Astrocyte (in vitro differentiated cells and primary cell): ENCODE results near the gene AQP1.

Source experiments
- EZH2 ChIP-seq: IDR thresholded peaks from 2 replicates; pipeline ENCODE4 v1.6.1; 2012; ENCODE audit warnings: mild to moderate bottlenecking, low read length, inconsistent platforms; ENCODE audit not compliant: insufficient read depth
- TF ChIP-seq, protein P1 (sequence below): IDR thresholded peaks from 2 replicates; pipeline ENCODE4 v1.5.1; 2011; ENCODE audit warnings: low read depth, mild to moderate bottlenecking, inconsistent platforms, low read length, moderate library complexity; ENCODE audit not compliant: insufficient read depth

DNA sequence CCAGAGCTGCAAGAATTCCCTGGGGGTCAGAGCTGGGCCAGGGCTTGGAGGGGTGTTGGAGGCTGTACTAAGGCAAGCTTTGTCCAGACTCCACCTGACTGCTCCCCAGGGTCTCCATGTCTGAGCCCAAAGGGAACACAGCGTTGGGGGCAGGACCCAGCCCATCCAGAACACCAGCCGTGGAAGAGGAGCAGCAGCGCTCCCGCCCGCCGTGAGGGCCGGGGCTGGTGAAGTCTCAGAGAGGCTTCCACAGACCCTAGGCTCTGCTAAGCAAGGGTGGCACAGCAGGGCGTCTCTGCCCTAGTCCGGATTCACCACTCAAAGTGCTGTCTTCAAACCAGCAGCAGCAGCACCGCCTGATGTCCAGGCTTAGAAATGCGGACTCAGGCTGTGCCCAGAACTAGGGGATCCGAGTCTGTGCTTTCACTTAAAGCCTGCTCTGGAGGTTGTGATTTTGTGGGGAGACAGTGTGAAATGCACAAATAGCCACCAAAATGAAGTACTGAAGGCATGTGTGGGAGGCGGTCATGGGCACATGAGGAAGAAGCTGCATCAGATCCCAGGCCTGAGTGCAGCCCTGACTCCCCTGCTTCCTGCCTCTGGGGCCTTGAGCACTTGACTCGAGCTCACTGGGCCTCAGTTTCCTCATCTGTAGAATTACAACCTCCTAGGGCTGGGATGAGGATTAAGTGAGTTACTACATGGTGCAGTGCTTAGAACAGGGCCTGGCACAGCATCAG is 16.6 kb upstream of the AQP1 start:
- TF ChIP-seq, protein P1, sequence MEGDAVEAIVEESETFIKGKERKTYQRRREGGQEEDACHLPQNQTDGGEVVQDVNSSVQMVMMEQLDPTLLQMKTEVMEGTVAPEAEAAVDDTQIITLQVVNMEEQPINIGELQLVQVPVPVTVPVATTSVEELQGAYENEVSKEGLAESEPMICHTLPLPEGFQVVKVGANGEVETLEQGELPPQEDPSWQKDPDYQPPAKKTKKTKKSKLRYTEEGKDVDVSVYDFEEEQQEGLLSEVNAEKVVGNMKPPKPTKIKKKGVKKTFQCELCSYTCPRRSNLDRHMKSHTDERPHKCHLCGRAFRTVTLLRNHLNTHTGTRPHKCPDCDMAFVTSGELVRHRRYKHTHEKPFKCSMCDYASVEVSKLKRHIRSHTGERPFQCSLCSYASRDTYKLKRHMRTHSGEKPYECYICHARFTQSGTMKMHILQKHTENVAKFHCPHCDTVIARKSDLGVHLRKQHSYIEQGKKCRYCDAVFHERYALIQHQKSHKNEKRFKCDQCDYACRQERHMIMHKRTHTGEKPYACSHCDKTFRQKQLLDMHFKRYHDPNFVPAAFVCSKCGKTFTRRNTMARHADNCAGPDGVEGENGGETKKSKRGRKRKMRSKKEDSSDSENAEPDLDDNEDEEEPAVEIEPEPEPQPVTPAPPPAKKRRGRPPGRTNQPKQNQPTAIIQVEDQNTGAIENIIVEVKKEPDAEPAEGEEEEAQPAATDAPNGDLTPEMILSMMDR, result no peak
- TF ChIP-seq EZH2, result no peak
